Measurements from ENCODE around the gene TAP2. TPM values are rescaled to one million over a fixed set of nuclear protein-coding genes. Genes with fewer than 3 reads are reported as not detected.
A peak's percentile ranks its signal among the peaks of the same experiment; 100 is the strongest.
"Not testable (repeated sequence)": the region's sequence is repeated elsewhere in the genome, so short reads cannot be mapped to it uniquely, and the experiment has no call there.

TAP2 gene
- total RNA-seq, 1 donor from 2014 or later: 22.8 TPM

DNA sequence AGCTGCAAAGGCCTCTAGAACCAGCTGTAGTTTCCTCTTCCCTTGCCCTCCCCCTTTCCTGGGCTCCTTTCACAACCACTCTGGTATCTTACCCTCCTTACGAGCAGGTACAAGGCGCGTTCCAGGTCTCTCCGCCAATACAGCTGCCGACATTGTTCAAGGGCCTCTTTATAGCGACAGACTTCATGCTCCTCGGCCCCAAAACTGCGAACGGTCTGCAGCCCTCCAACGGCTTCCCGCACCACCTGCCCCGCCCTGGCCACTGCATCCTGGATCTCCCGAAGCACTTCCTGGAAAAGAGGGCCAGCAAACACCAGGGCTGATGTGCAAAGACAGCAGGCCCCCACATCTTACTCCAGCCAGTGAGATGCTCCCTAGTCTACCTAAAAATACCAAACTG lies 6.0 kb downstream of the TAP2 start:
- no peak for DNase-seq

DNA sequence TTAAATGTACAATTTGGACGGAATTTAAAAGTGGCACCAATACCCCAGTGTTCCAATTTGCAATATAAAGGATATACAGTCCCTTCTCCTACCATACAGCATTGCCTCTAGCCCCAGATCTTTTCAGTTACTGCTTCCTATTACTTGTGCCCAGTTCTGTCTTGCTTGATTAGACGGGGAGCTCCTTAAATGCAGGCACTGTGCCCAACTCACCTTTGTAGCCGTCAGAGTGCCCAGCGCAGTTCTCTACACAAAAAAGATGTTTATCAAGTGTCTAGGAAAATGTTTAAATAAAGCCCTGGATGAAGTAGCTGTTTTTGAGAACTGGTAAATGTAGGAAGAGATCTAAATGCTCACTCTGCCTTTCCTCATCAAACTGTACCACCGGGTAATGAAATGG lies 7.6 kb downstream of the TAP2 start:
- DNase-seq: no peak

GRCh38 chr6:32830017-32830416 lies 8.5 kb downstream of the TAP2 start:
- no peak for DNase-seq

- no peak for DNase-seq
Measured at GRCh38 chr6:32829495-32829894, 9.0 kb downstream of the TAP2 start.

GRCh38 chr6:32827025-32827424 lies 11.5 kb downstream of the TAP2 start:
- no peak for DNase-seq

DNA sequence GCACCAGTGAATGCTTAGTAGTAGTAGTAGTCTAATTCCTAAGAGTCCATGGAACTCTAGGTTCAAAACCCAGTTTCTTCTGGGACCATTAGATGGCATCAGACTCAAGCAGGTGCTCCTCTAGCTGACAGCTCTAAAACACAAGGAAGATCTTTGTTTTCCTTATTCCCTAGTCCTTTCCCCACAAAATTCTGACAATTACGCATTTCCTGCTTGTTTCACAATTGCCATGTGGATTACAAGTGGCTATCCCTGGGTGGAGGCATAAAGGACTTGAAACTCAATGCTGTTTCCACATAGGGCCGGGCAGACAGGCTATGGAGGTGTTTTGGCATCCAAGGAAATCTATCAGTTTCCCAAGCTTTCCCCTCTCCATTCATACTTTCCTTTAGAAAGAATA lies 12.6 kb downstream of the TAP2 start:
- DNase-seq: peak; percentile 60

DNA sequence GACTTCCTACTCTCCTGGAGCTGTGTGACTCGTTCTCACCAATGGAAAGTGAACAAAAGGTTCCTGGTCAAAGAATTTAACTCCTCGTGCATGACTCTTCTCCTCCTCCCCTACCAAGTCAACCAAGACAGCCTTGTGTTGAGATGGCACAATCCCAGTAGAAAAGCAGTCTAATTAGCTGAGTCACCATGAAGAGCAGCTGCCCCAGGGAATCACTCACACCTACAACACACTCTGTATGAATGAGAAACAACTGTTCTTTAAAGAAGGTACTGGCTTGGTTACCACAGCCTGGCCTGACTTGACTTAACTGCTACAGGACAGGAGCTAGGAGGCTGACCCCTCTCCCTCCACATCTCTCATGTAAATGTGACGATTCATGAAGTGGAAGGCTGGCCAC lies 18.8 kb downstream of the TAP2 start:
- no peak for DNase-seq

DNA sequence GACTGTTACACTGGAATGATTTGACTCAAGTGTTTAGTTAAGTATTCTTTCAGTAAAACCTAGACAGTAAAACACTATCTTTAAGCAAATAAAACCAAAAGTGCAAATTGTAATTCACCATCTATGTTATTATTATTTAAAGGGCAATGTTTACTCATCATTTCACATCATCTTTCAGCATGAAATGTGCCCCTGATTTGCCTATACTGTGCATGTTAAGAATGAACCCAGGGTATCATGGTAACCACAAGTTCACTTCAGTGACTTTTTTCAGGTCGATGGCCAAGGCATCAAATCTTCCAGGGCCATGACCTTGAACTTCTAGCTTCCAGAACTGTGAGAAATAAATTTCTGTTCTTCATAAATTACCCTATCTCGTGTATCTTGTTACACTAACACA lies 19.7 kb downstream of the TAP2 start:
- DNase-seq: no peak

GRCh38 chr6:32816746-32817204 lies 21.8 kb downstream of the TAP2 start, which contains the start of gene HLA-DOB:
HLA-DOB (minus strand) TSS chr6:32817002; CDS start chr6:32816951, 51 bp downstream.
- peak; percentile 65 for DNase-seq

- DNase-seq: no peak
Measured at GRCh38 chr6:32815996-32816395, 22.5 kb downstream of the TAP2 start.

GRCh38 chr6:32815115-32815514 lies 23.4 kb downstream of the TAP2 start:
- no peak for DNase-seq

- no peak for DNase-seq
Measured at GRCh38 chr6:32814145-32814544, 24.4 kb downstream of the TAP2 start.

DNA sequence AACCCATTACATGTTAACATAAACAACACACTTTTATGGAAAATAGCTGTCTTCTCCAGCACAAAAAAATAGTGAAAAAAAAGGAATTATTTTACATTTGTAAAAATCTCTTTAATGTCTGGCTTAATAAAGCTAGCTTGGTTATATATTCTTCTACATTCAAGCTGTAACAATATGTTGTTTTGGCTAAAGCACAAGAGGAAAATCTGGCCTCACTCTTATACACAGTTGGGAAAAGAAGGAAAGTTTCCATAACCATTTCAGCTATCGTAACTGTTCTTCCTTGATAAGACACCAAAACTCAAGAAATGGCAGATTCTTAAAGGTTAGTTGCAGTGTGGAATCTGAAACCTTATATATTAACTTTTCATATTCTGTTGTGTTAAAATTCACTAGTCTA lies 29.4 kb downstream of the TAP2 start:
- DNase-seq: no peak

- DNase-seq: no peak
Measured at GRCh38 chr6:32807020-32807580, 31.4 kb downstream of the TAP2 start.

DNA sequence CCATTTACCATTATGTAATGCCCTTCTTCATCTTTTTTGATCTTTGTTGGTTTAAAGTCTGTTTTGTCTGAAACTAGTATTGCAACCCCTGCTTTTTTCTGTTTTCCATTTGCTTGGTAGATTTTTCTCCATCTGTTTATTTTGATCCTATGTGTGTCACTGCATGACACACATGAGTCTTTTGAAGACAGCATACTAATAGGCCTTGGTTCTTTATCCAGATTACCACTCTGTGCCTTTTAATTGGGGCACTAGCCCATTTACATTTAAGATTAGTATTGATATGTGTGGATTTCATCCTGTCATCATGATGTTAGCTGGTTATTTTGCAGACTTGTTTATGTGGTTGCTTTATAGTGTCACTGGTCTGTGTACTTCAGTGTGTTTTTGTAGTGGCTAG lies 33.1 kb downstream of the TAP2 start:
- not testable (repeated sequence) for DNase-seq

GRCh38 chr6:32803416-32803815 lies 35.1 kb downstream of the TAP2 start:
- no peak for DNase-seq

- DNase-seq: no peak
Measured at GRCh38 chr6:32799740-32800139, 38.8 kb downstream of the TAP2 start.

- DNase-seq: no peak
Measured at GRCh38 chr6:32799168-32799567, 39.4 kb downstream of the TAP2 start.

GRCh38 chr6:32796848-32797776 lies 41.4 kb downstream of the TAP2 start:
- DNase-seq: peak; percentile 74

DNA sequence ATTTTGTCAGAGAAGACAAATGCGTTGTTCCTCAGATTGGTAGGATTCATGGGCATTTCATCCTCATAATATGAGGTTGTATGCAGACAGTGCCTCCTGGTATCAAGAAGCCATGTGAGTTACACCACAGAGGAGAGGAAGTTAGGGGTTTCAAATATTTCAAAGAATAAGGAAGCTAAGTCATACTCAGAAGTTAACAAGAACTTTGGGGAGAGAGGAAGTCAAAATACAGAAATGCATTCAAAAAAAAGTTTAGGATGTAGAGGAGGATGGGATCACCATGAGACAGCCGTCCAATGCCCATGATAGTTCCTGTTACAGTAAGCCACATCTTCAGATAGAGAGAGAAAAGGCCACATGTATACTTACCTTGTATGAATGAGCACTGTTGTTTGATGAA lies 44.0 kb downstream of the TAP2 start:
- DNase-seq: no peak

- DNase-seq: no peak
Measured at GRCh38 chr6:32792901-32793435, 45.6 kb downstream of the TAP2 start.

- no peak for DNase-seq
Measured at GRCh38 chr6:32790306-32790705, 48.2 kb downstream of the TAP2 start.

Measured in dermis blood vessel endothelial cell (primary cell).